ENCODE data around the gene ZP3.
"Not testable (repeated sequence)": the region's sequence is repeated elsewhere in the genome, so short reads cannot be mapped to it uniquely, and the experiment has no call there.

The ZP3 gene

GRCh38 chr7:76482660-76483059, 57.9 kb downstream of the ZP3 start:
- not testable (repeated sequence) for DNase-seq

GRCh38 chr7:76483081-76483480, 58.3 kb downstream of the ZP3 start:
- DNase-seq = not testable (repeated sequence)

DNA sequence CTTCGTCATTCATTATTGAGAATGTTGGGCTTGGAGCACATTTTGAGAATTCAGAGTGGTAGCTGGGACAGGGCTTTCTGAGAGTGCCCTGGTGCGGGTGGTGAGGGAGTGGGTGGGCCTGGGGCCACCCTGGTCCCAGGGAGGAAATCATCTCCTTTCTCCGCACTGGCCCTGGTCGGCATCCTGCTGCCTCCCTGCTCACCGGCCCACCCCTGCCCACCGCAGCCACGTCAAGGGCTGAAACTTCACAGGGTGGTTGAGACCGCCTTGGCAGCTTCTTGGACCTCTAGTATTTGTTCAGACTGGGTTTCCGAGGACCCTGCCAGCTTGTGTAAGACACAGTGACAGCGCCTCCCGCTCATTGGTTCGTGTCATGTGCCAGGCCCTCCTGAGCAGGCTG, 59.7 kb downstream of the ZP3 start:
- not testable (repeated sequence) for DNase-seq

DNA sequence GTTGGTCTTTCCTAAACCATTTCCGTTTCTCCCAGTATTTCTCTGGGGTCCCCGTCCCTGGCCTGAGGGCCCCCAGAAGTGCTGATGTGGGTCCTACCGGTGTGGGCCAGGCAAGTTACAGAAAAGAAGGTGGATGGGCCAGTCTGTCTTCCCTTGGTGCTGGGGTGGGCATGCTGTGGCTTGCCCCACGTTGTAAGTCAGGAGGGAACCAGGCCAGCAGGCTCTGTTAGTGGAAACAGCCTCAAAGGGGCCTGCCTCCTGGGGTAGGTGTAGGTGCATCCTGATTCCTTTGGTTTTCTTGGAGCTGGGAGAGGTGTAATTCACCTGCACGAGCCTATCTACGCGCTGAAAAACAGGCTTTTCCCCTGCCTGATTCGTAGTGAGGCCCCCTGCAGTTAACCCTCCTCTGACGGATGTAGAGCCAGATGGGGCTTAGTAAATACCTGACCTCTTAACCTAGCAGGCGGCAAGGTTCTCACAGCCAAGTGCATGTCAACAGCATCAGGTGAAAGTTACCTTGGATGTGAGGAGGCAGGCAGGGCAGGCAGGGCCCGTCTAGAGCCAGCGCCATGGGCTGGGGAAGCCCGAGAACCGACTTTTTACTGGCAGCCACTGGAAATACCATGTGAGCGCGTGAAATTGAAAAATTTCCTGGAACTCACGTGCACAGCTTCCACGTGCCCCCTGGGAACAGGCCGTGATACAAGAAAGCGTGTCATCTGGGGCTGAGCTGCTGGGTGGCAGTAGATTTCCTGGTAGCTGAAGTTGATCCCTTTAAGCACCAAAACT, 61.3 kb downstream of the ZP3 start:
- not testable (repeated sequence) for DNase-seq

- not testable (repeated sequence) for DNase-seq
Observed at GRCh38 chr7:76486618-76487017, 61.9 kb downstream of the ZP3 start.

GRCh38 chr7:76487969-76488368, 63.2 kb downstream of the ZP3 start:
- not testable (repeated sequence) for DNase-seq

Data from amygdala (tissue), 56 donors.